HL-60 (cell line): ENCODE data around the gene CENPP.

Experiments
- POLR2AphosphoS5 ChIP-seq: IDR thresholded peaks from 2 replicates; pipeline ENCODE4 v1.6.1; 2012; ENCODE audit warnings: low read depth
- TF ChIP-seq, protein P1 (sequence below): IDR thresholded peaks from one replicate; pipeline ENCODE4 v1.5.1; 2011; ENCODE audit warnings: low read length, control low read depth, inconsistent platforms; ENCODE audit not compliant: insufficient read depth

DNA sequence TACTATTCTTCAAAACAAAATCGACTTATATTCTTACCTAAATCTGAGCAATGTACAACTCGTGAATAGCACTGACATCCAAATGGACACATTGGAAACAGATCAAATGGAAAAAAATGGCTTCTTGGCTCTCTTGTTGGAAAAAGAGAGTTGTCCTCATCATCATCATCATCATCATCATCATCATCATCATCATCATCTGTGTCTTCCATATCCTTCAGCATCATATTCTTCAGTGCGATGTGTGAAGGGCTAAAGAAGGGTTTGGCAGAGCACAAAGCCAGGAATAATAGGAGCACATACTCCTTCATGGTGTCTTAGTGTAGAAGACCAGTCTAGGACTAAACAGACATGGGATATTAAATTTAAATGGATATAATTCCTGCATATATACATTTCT is 148.8 kb downstream of the CENPP start:
- TF ChIP-seq, protein P1, sequence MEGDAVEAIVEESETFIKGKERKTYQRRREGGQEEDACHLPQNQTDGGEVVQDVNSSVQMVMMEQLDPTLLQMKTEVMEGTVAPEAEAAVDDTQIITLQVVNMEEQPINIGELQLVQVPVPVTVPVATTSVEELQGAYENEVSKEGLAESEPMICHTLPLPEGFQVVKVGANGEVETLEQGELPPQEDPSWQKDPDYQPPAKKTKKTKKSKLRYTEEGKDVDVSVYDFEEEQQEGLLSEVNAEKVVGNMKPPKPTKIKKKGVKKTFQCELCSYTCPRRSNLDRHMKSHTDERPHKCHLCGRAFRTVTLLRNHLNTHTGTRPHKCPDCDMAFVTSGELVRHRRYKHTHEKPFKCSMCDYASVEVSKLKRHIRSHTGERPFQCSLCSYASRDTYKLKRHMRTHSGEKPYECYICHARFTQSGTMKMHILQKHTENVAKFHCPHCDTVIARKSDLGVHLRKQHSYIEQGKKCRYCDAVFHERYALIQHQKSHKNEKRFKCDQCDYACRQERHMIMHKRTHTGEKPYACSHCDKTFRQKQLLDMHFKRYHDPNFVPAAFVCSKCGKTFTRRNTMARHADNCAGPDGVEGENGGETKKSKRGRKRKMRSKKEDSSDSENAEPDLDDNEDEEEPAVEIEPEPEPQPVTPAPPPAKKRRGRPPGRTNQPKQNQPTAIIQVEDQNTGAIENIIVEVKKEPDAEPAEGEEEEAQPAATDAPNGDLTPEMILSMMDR = no peak
- no peak for TF ChIP-seq POLR2AphosphoS5
